WTC11 (cell line): ENCODE results near the gene CNTLN.

Experiments
- FOXP1 ChIP-seq: sonication (generic); formaldehyde crosslinking; IDR thresholded peaks from 2 replicates; pipeline ENCODE4 v1.8.0; 2022; ENCODE audit warnings: missing genetic modification reagents, mild to moderate bottlenecking, moderate library complexity, borderline replicate concordance
- TF ChIP-seq, protein P1 (sequence below): sonication (generic); formaldehyde crosslinking; IDR thresholded peaks from 2 replicates; pipeline ENCODE4 v1.8.0; 2022; ENCODE audit warnings: mild to moderate bottlenecking, missing genetic modification reagents

- TF ChIP-seq, protein P1, sequence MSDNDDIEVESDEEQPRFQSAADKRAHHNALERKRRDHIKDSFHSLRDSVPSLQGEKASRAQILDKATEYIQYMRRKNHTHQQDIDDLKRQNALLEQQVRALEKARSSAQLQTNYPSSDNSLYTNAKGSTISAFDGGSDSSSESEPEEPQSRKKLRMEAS (CRISPR knock-in tag), result no peak
- no peak for TF ChIP-seq FOXP1
Observed at GRCh38 chr9:17551023-17551422, 416.2 kb downstream of the CNTLN start.
